B cell (primary cell): Measurements from ENCODE around the gene ZNF580. TPM values are rescaled to one million over a fixed set of nuclear protein-coding genes. Genes with fewer than 3 reads are reported as not detected.

Experiments
- ATAC-seq: fragments of 200-7000 bp; cut with Tn5 transposase; one replicate; pipeline ENCODE4 v1.10.0; 2021; ENCODE audit warnings: low read depth, mild to moderate bottlenecking, moderate number of reproducible peaks, moderate library complexity
- CTCF ChIA-PET: fragments of 350-600 bp; sonication (Branson Sonifier 250); formaldehyde crosslinking; loops from one replicate; lab custom pipeline; 2021; ENCODE audit warnings: antibody characterized with exemption, inconsistent platforms; lab: Charles Lee
- POLR2A ChIA-PET: fragments of 350-600 bp; sonication (Branson Sonifier 250); formaldehyde crosslinking; loops from one replicate; lab custom pipeline; 2021; ENCODE audit warnings: antibody characterized with exemption; lab: Charles Lee
- DNase-seq: peaks from one replicate; pipeline ENCODE4 v3.0.0; 2013
- H2AFZ ChIP-seq: 2 replicates; pipeline ENCODE4 v1.6.1; 2012; ENCODE audit warnings: mild to moderate bottlenecking, low read depth, low read length; ENCODE audit not compliant: insufficient read depth, poor library complexity, severe bottlenecking
- H3K27ac ChIP-seq, 2 donors: 1 replicate in 1 of 2; 2 replicates in 1 of 2; pipeline ENCODE4 v1.5.1; 2012 to 2013; ENCODE audit warnings: low read length in 2 of 2, mild to moderate bottlenecking in 2 of 2, moderate library complexity in 1 of 2
- H3K27me3 ChIP-seq, 4 experiments: fragments of 200-600 bp in 1 of 4; sonication (generic) in 1 of 4; replicated peaks in 1 of 4; 1 replicate in 2 of 4; 2 replicates in 2 of 4; pipeline versions ENCODE4 v1.6.1 to v1.7.0; 2013 to 2016; ENCODE audit warnings: low read length in 3 of 4, mild to moderate bottlenecking in 2 of 4, mixed read lengths in 1 of 4, moderate library complexity in 1 of 4; ENCODE audit not compliant: insufficient read depth in 4 of 4, control insufficient read depth in 3 of 4; ENCODE audit errors: control extremely low read depth in 1 of 4
- H3K36me3 ChIP-seq, 2 experiments: replicated peaks in 1 of 2; 1 replicate in 1 of 2; 2 replicates in 1 of 2; pipeline versions ENCODE4 v1.6.1 to v1.7.1; 2013; ENCODE audit warnings: low read length in 1 of 2; ENCODE audit not compliant: insufficient read depth in 2 of 2, control insufficient read depth in 1 of 2; ENCODE audit errors: control extremely low read depth in 1 of 2, extremely low read depth in 1 of 2
- H3K4me1 ChIP-seq, 2 donors: fragments of 200-600 bp in 1 of 2; sonication (generic) in 1 of 2; 1 replicate in 1 of 2; 2 replicates in 1 of 2; pipeline versions ENCODE4 v1.5.1 to v1.6.1; 2013 to 2017; ENCODE audit warnings: low read length in 2 of 2; ENCODE audit not compliant: control insufficient read depth in 2 of 2, insufficient read depth in 2 of 2
- H3K4me2 ChIP-seq: replicated peaks from 2 replicates; pipeline ENCODE3; 2012; ENCODE audit warnings: mild to moderate bottlenecking, low read depth, low read length; ENCODE audit not compliant: poor library complexity, severe bottlenecking
- H3K4me3 ChIP-seq, 5 experiments: fragments of 200-600 bp in 1 of 5; sonication (generic) in 1 of 5; 1 replicate in 3 of 5; 2 replicates in 2 of 5; pipeline versions ENCODE4 v1.5.1 to v1.7.0; 2011 to 2016; ENCODE audit warnings: low read length in 4 of 5, mild to moderate bottlenecking in 4 of 5, low read depth in 2 of 5, control low read depth in 1 of 5, moderate library complexity in 1 of 5; ENCODE audit not compliant: insufficient read depth in 1 of 5; ENCODE audit errors: control extremely low read depth in 1 of 5, extremely low read depth in 1 of 5
- H3K79me2 ChIP-seq: fragments of 200-600 bp; sonication (generic); one replicate; pipeline ENCODE4 v1.6.0; 2016; ENCODE audit warnings: low read length; ENCODE audit not compliant: control insufficient read depth, insufficient read depth
- H3K9ac ChIP-seq: fragments of 200-600 bp; sonication (generic); 2 replicates; pipeline ENCODE4 v1.6.1; 2017; ENCODE audit warnings: mild to moderate bottlenecking, low read length, moderate library complexity
- H3K9me3 ChIP-seq, 3 donors: one replicate each; pipeline versions ENCODE4 v1.6.1 to v1.7.1; 2013; ENCODE audit warnings: low read length in 2 of 3; ENCODE audit not compliant: control insufficient read depth in 2 of 3, insufficient read depth in 1 of 3; ENCODE audit errors: control extremely low read depth in 1 of 3
- H4K20me1 ChIP-seq: 2 replicates; pipeline ENCODE4 v1.6.0; 2012; ENCODE audit warnings: mild to moderate bottlenecking, low read length; ENCODE audit not compliant: insufficient read depth, control insufficient read depth, poor library complexity, severe bottlenecking
- H3K27ac Mint-ChIP-seq: one replicate; pipeline ENCODE4 v1.8.0; 2021; ENCODE audit warnings: mixed read lengths
- H3K27me3 Mint-ChIP-seq: one replicate; pipeline ENCODE4 v1.8.0; 2021; ENCODE audit warnings: mixed read lengths
- H3K4me1 Mint-ChIP-seq: one replicate; pipeline ENCODE4 v1.8.0; 2021; ENCODE audit warnings: mixed read lengths
- H3K4me3 Mint-ChIP-seq: one replicate; pipeline ENCODE4 v1.8.0; 2021; ENCODE audit warnings: mixed read lengths
- H3K9me3 Mint-ChIP-seq: one replicate; pipeline ENCODE4 v1.8.0; 2022; ENCODE audit warnings: mixed read lengths; ENCODE audit not compliant: insufficient read depth
- CTCF ChIP-seq: fragments of 200-600 bp; IDR thresholded peaks from one replicate; pipeline ENCODE4 v1.8.0; 2022; ENCODE audit warnings: antibody characterized with exemption, mild to moderate bottlenecking
- EZH2 ChIP-seq: IDR thresholded peaks from 2 replicates; pipeline ENCODE4 v1.6.1; 2012; ENCODE audit warnings: borderline replicate concordance, low read depth, mild to moderate bottlenecking, moderate library complexity, low read length; ENCODE audit not compliant: insufficient read depth, poor library complexity, severe bottlenecking
- WGBS: methylation state at CpG from one replicate; pipeline ENCODE4 v1.1.5; 2013; ENCODE audit warnings: missing lambda C conversion rate; ENCODE audit not compliant: insufficient coverage; 5-methylcytosine and 5-hydroxymethylcytosine counted together
- intact Hi-C: fragments of 100-400 bp; cut with micrococcal nuclease; formaldehyde crosslinking; loops from one replicate; pipeline ENCODE4 v1.10.0; 2022
- polyA plus RNA-seq: library from polyadenylated mRNA; depleted of rRNA; stranded (reverse); fragments of >200 nt; gene quantifications from 2 replicates; pipeline ENCODE4 v1.2.3, GENCODE V29; 2012
- total RNA-seq, 2 donors: library from RNA; stranded (reverse); fragments of 120-200 nt in 1 of 2; gene quantifications; 1 replicate in 1 of 2; 2 replicates in 1 of 2; pipeline versions ENCODE4 v1.2.3 to v1.2.4, GENCODE V29; 2013 to 2022

ZNF580 gene
- total and polyA plus RNA-seq, 2 donors (not counting 1 experiment from before 2014, with no cell fraction given), result 69.8 to 101 TPM

- Histone ChIP-seq H3K36me3 (peaks cover 0 to 13% of the 10 kb centered on the region in 2 experiments), H3K4me3 (peak within 1 kb of the TSS; percentile 59 to 85 (median 78)), H4K20me1 (peaks cover 21% of the 10 kb centered on the region), H3K4me2 (peak within 1 kb of the TSS; percentile 96), H3K79me2 (peaks cover 31% of the 10 kb centered on the region), H3K9ac (peak within 1 kb of the TSS; percentile 77), H3K27me3 (no peaks in the 10 kb centered on the region), H3K9me3 (peaks cover 0 to 11% (median 0%) of the 10 kb centered on the region in 3 donors), H3K27ac (peak within 1 kb of the TSS; percentile 79 to 82), H3K4me1 (peaks cover 32 to 69% of the 10 kb centered on the region in 2 donors), H2AFZ (peak within 1 kb of the TSS; percentile 53)
- TF ChIP-seq CTCF, result no peak
- TF ChIP-seq EZH2, result no peak
- no peaks in the 10 kb centered on the region for H3K9me3 Mint-ChIP-seq
- peak within 1 kb of the TSS; percentile 88 for H3K4me3 Mint-ChIP-seq
- ATAC-seq, result peak; percentile 36
- CTCF ChIA-PET, result interaction anchor here (0.8 to 7.2 kb wide), 6 partner anchors 8 to 39 kb away, joined by 3 to 131 read pairs (median 6); partner anchors contain the start of gene U2AF2
- WGBS, result under 1% methylated on average over 29 of the region's 56 CpGs
- POLR2A ChIA-PET, result interaction anchor here (0.6 to 1.9 kb wide), 12 partner anchors 7 to 385 kb away, joined by 3 to 17 read pairs (median 4); partner anchors contain the start of genes FIZ1, PPP6R1, U2AF2 and ZNF524
- H3K27ac Mint-ChIP-seq, result peak within 1 kb of the TSS; percentile 98
- peak; percentile 90 for DNase-seq
- no peaks in the 10 kb centered on the region for H3K27me3 Mint-ChIP-seq
- H3K4me1 Mint-ChIP-seq, result peaks cover 61% of the 10 kb centered on the region
- intact Hi-C loops, result loop anchor here (1.0 to 5.0 kb wide), 5 partner anchors 8 to 236 kb away; partner anchors contain the start of genes EPN1, UBE2S and ZNF865
These were observed 2.4 kb downstream of the ZNF580 start, which contains the start of gene ZNF581 for GRCh38 chr19:55643003-55643886. Gene ZNF581, plus strand, starts transcription at chr19:55643649. Its CDS starts 923 bp downstream, at chr19:55644572.
